ENCODE data around the gene BOD1L1.

Gene BOD1L1

DNA sequence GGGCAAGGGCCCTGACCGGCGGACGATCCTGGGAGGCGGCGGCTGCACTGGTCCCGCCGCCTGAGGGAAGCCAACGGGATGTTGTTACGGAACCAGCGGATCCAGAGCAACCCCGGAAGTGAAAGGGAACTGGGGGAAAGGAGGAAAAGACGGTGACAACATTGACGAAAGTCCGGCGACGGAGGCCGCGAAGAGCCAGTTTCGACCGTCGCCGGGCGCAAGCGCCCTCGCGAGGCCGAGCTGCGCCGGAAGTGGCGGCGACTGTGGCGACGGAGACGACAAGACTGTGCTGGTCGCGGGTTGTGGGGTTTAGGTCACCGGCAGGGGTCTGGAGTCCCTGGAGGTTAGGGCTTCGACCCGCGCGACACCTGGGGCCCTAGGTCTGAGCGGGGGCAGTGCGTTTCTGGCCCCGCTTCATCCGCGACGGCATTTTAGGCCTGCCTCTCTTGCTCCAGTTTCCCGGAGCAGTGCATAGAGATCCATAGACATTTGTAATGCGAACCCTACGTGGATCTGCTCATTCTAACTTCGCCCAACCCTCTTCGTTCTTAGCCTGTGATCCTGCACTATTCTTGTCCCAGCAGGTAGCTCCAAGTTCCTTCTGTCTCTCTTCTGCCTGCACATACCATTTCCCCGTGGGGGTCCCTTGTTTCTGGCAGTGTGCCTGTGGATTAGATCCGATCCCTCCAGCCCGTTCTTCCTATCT lies at the start of gene BOD1L1:
BOD1L1 (minus strand) TSS at position 120 of the 706 bp plus-strand sequence. CDS start 138 bp downstream, outside the sequence.
- DNase-seq = peak; percentile 86

- DNase-seq = no peak
Observed at GRCh38 chr4:13674971-13675370, 47.4 kb upstream of the BOD1L1 start.

DNA sequence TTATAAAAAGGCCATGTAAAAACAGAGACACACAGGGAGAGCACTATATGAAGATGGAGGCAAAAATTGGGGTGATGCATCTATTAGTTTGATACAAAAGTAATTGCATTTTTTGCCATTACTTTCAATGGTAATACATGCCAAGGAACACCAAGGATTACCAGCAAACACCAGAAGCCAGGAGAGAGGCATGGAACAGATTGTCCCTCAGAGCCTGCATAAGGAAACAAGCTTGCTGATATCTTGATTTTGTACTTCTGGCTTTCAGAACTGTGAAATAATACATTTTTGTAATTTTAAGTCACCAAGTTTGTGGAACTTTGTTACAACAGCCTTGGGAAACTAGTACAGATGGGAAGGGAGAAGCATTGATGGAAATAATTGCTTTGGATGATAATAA lies 45.6 kb upstream of the BOD1L1 start:
- DNase-seq = no peak

DNA sequence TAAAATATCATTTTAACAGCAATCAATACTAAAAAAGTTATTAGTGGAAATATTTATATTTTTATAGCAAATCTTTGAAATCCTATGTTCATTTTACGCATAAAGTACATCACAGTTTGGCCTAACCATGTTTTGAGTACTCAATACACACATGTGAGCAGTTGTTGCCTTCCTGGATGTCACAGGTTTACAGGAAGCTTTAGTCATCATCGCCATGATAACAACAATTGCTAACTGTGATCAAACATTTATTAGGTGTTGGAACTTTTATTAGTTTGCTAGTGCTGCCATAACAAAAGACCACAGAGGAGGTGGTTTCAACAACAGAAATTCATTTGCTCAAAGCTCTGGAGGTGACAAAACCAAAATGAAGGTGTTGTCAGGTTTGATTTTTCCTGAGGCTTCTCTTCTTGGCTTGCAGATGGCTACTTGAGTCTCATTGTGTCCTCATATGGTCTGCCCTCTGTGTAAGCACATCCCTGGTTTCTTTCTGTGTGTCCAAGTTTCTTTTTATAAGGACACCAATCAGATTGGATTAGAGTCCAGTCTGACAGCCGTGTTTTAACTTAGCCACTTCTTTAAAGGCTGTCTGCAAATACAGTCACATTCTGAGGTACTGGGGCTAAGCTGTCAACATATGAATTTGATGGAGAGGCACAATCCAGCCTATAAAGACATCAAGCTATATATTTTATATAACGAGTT lies 43.1 kb upstream of the BOD1L1 start:
- no peak for DNase-seq

DNA sequence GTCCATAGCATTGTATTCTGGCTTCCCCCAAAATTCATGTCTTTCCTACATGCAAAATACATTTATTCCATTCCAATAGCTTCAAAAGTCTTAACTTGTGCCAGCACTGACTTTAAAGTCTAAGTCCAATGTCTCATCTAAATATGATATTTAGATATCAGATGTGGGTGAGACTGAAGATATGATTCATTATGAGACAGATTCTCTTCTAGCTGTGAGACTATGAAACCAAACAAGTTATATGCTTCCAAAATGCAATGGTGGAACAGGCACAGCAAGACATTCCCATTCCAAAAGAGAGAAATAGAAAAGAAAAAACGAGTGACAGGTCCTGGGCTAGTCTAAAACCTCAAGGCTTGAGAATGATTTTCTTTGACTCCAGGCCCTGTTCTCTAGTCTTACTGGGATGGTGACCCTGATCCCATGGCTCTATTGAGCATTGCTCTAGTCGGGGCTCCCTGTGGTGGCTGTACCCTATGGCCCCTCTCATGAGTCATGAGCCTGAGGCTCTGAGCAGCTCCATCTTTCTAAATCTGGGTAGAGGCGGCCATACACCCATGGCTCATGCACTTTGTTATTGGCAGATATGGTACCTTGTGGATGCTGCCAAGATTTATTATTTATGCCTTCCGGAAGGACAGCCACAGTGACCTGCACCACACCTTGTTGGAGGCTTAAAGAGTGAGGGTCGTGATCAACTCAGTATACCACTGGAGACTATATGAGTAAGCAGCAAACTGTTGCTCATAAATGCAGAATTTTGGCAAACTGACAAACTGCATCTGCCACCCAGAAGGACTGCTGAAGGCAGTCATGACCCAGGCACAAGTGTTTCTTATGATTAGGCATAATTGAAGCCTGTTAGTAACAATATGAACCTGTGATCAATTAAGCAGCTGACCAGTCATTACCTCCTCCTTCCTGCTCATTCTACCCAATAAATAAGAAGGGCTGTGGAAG lies 38.5 kb upstream of the BOD1L1 start:
- DNase-seq = no peak

DNA sequence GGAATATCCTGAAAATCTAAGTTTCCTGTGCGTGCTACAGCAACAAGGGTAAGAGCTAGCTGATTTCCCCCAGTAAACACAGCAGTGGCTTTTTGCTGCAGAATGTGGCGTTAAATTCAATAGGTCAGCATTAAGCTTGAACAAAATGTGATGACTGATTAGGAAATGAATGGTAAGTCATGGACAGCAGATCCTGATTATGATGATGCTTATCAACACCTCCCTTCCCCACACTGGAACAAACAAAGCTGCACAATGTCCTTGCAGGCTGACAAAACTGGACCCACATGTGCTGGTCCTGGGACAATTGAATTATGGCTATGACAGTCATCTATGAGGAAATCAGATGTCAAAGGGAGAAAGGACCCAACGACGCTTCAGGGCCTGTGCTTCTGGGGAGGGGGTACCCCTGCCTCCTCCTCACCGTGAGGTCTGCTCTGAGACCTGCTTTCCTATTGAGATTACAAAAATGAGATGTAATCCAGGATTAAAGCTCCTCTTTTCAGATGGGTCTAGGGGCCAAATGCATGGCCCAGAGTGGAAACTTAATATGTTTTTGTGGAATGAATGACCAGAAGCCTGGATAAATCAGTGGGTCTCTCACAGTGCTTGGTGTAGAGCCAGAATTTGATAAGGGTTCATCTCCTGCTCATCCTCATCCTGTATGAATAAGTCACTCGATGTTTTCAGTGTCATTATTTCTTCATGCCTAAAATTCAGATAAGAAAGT lies 32.0 kb upstream of the BOD1L1 start:
- DNase-seq = no peak

- DNase-seq = peak; percentile 45
Observed at GRCh38 chr4:13656569-13657405, 29.3 kb upstream of the BOD1L1 start.

DNA sequence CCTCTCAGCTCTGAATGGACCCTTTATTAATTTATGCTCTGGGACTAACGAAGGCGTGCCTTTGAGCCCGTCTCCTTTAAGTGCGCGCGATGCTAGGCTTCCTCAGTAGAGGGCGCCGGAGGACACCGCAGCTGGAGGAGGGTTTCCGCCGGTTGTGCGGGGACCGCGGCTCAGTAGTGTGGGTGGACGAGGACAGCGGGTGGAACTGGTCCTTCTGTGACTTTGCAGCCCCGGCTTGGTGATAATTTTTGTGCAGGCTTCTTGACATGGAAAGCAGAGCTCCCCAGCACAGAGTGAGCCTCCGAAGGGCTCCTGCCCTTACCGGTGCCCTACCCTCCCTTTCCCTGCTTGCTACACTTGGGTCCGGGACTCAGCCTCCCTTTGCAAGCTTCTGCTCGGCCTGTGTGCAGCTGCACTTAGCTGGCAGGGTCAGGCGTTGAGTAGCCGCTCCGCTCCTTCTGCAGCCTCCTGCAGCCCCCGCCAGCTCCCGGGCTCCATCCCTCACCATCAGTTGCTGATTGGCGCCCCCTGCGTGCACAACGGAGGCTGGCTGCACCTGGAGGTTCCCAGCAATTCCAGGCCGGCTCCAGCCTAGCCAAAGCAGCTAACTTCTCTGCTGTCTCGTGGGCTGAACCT lies 26.8 kb upstream of the BOD1L1 start:
- DNase-seq = peak; percentile 57

DNA sequence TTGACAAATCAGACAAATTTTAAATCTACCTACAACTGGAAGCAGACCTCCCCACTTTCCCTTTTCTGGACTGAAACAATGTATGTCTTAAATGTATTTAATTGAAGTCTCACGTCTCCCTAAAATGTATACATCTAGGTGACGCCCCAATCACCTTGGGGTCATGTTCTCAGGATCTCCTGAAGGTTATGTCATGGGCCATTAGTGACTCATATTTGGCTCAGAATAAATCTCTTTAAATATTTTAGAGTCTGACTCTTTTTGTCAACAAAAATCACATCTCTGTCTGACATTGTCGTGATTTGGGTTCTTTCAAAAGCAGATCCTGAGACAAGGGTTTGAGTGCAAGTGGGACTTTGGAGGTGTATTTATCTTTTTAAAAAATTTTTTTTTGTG lies 26.2 kb upstream of the BOD1L1 start:
- DNase-seq = no peak

GRCh38 chr4:13647031-13647430 lies 19.5 kb upstream of the BOD1L1 start:
- DNase-seq = no peak

DNA sequence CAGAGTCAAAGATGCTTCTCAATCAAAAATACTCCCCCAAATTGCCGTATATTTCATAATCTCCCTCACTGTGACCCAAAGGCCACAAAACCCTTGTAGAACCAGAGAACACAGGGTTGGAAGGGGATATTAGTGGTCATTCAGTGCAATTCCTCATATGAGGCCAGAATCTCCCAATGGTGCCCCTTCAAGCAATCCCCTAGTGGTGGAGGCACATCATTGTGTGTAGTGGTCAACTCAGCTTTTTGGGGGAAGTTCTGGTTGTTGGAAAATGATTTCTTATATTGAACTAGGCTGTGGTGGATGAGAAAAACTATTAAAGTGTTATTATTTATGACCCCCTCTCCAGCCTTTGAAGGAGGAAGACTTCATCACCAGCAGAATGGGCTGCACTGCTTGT lies 17.6 kb upstream of the BOD1L1 start:
- no peak for DNase-seq

GRCh38 chr4:13642170-13642950 lies 14.8 kb upstream of the BOD1L1 start:
- DNase-seq = no peak

DNA sequence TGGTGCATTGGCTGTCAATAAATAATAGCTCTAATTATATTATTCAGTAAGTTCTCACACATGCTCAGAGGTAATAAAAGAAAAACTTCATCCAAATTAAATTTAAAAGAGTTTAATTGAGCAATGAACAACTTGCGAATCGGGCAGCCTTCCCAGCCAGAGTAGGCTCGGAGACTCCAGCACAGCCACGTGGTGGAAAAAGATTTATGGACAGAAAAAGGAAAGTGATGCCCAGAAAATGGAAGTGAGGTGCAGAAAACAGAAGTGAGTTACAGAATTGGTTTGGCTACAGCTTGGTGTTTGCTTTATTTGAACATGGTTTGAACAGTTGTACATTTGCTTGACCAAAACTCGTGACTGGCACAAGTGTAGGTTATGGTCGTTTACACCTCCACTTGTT lies 13.6 kb upstream of the BOD1L1 start:
- no peak for DNase-seq

DNA sequence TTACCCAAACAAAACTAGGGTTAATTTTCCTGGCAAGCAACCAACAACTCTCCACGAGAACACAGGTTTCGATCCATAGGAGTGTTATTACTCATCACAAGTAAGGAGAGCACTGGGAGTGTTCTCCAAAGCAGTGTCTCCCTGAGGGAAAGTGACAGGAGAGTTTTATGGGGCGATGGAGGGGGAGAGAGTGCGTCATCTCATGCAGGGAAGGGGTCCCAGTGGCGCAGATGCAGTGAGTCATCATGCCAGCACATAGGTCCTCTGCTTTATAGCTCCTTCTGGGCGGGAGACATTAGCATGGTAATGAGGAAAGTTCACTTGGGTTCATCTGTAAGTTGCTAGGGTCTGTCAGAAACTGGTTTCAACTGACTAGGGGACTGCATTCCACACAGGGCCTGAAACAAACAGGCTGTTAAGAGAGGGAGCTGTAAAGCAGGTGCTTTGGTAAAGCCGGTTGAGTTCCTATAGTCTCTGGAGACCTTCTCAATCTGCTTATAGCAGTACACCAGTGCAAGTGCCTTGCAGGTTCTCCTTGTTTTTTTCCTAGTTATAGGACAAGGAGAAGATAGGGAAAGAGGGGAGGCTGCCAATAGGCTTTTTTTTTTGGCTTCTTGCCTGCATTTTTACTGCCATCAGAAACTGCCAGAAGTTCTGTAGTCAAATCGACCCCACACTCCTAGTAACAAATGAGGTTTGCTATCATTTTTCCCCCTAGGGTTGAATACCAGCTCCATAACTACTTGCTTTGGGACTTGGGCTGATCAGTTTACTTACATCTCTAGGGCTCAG lies 12.8 kb upstream of the BOD1L1 start:
- no peak for DNase-seq

DNA sequence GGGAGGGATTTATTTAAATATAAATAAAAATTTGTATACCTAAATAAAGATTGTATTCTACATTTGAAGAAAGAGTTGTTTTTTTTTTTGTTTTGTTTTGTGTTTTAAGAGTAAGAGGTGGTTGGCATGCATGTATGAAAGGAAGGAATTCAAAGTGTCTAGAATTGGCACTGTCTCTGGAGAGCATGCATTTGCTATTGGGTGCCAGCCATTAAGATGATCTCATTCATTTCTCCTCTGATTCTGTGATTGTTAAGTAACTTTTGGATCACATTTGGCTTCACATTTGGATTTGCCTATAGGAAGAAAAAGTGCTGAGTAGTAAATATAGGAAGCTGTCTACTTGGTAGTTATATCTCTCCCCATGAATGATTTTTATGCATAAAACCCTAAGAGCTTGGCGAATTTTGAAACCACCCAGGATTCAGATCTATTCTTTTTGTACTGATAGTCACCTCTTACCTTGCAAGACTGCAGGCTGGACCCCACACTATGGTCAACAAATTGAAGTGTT lies 7.8 kb upstream of the BOD1L1 start:
- no peak for DNase-seq

- DNase-seq = no peak
Observed at GRCh38 chr4:13633671-13634070, 6.1 kb upstream of the BOD1L1 start.

DNA sequence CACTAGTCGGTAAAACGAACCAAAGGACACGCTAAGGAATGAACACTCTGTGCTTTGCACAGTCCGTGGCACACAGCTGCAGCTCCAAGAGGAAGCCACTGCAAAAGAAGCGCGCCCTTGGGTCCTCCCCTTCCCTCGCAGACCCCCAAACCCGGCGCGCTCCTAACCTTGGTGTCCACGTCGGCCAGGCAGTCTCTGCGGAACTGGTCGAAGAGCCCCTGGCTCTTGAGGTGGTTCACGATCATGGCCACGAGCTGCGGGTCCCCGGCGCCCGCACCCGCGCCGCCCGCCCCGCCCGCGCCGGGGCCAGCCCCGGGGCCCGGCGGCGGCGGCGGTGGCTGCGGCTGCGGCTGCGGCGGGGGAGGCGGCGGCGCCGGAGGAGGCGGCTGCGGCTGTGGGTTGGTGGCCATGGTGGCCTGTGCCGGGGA lies 333 bp downstream of the BOD1L1 start:
- no peak for DNase-seq

DNA sequence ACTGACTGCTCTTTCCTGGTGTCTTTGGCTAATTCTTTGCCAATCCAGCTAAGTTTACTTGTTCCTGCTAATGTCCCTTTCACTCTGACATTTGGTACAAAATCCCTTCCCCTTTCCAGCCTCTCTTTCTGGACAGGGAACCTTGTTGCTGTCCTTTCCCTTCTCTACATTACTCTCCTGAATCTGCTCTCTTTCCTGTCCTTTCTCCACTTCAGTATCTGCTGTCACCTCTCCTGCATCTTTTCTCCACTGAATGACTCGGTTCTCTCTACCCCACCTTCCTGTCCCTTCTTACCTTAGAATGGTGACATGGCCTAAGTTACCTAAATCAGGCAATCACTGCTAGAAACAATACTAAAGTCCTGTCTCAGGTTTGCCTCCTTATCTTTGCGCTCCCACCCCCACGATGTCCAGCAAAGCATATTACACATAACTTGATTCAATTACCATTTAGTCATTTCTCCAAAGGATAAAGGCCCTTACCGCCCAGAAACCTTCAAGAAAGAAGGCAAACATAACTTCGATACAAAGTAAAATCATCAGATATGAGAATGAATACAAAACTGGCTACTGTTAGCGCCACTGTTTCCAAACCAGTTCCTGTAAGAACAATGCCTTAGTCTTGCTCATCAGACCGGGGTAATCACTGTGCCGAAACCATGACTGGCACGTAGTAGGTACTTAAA lies 890 bp downstream of the BOD1L1 start:
- DNase-seq = no peak

Measured in NCI-H774 (cell line).